ENCODE measurements around the gene CACNG5.

CACNG5 gene

DNA sequence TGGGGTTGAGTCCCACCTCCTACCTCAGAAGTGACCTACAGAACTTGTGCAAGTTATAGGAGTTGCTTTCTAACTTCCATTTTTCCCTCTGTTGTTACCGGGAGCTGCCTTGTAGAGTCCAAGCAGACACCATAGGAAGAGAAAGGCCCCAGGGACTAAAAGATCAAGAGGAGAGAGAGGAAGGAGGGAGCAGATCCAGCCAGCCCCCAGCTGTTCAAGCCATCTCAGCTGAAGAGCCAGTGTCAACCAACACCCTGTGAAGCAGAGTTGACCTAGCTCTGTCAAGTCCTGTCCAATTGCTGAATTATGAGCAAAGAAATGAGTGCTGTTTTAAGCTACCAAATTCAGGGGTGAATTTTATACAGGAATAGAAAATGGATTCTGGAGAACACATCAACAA is 94.7 kb downstream of the CACNG5 start:
- H3K27ac ChIP-seq, result no peak overlapping the region
- TF ChIP-seq, protein P1, sequence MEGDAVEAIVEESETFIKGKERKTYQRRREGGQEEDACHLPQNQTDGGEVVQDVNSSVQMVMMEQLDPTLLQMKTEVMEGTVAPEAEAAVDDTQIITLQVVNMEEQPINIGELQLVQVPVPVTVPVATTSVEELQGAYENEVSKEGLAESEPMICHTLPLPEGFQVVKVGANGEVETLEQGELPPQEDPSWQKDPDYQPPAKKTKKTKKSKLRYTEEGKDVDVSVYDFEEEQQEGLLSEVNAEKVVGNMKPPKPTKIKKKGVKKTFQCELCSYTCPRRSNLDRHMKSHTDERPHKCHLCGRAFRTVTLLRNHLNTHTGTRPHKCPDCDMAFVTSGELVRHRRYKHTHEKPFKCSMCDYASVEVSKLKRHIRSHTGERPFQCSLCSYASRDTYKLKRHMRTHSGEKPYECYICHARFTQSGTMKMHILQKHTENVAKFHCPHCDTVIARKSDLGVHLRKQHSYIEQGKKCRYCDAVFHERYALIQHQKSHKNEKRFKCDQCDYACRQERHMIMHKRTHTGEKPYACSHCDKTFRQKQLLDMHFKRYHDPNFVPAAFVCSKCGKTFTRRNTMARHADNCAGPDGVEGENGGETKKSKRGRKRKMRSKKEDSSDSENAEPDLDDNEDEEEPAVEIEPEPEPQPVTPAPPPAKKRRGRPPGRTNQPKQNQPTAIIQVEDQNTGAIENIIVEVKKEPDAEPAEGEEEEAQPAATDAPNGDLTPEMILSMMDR (conservative IDR thresholded peaks at IDR 0.05), result no peak
- TF ChIP-seq ZFX (IDR thresholded peaks at IDR 0.05), result no peak

DNA sequence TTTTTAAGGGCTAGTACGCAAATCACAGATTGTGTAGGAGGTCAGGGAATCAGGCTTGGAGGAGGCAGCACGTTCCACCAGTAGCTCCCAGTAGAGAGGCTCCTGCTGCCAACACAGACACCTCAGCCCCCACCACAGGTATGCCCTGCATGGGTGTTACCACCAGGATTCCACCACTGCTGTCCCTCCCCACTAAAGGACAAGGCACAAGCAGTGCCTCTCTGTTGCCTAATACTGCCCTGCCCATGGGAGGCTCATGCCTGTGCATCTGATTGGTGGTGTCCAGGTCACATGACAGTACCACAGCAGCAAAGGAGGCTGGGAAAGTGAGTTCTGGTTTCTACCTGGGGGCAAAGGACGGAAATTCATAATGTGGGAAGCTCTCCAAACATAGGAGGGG is 96.0 kb downstream of the CACNG5 start:
- H3K27ac ChIP-seq, result no peak overlapping the region

DNA sequence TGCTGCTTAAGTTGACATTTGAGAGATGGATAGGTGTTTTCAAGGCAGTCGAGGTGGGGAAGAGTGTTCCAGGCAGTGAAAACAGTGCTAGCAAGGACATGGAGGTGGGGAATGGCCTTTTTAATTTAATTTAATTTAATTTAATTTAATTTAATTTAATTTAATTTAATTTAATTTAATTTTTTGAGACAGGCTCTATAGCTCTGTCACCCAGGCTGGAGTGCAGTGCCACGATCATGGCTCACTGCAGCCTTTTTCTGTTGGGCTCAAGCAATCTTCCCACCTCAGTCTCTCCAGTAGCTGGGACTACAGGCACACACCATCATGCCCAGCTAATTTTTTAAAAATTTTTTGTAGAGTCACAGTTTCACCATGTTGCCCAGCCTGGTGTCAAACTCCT is 97.4 kb downstream of the CACNG5 start:
- TF ChIP-seq ZFX (IDR thresholded peaks at IDR 0.05), result no peak
- TF ChIP-seq, protein P1 (conservative IDR thresholded peaks at IDR 0.05), result no peak
- no peak overlapping the region for H3K27ac ChIP-seq

More for the DNA sequence above, 96.0 kb downstream of the CACNG5 start:
- TF ChIP-seq, protein P1 (conservative IDR thresholded peaks at IDR 0.05), result no peak
- TF ChIP-seq ZFX (IDR thresholded peaks at IDR 0.05), result no peak

DNA sequence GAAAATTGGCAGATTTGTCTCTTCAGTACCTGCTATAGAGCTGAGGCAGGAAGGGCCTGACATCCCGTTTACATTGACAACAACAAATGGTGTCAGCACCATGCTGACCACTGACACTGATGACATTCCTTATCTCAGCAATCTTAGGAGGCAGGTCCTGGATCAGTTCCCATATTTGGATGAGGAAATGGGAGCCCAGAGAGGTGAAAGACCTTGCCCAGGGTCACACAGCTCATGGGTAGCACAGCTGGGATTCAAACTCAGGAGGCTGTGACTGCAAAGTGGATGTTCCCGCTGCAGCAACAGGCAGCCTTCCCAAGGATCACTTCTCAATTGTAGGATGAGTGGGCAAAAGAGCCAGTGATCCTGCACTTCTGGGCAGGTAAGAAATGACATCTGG is 99.1 kb downstream of the CACNG5 start:
- TF ChIP-seq, protein P1 (conservative IDR thresholded peaks at IDR 0.05), result no peak
- no peak for TF ChIP-seq ZFX (IDR thresholded peaks at IDR 0.05)
- no peak overlapping the region for H3K27ac ChIP-seq

Data from C4-2B (cell line).